HEK293 (cell line): ENCODE measurements around the gene ZER1.

Source experiments
- CTCF ChIP-seq: fragments of 450-650 bp; formaldehyde crosslinking; IDR thresholded peaks from 2 replicates; pipeline ENCODE4 v1.5.1; 2016; ENCODE audit warnings: missing biosample characterization, missing genetic modification characterization
- PBX3 ChIP-seq: sonication (generic); formaldehyde crosslinking; IDR thresholded peaks from 2 replicates; pipeline ENCODE4 v1.8.1; 2022; ENCODE audit warnings: mild to moderate bottlenecking, moderate library complexity, missing genetic modification reagents
- REST ChIP-seq: fragments of 450-650 bp; formaldehyde crosslinking; IDR thresholded peaks from 2 replicates; pipeline ENCODE4 v1.5.1; 2016; ENCODE audit warnings: missing biosample characterization, missing genetic modification characterization
- SETDB1 ChIP-seq: IDR thresholded peaks from one replicate; pipeline ENCODE4 v1.6.1; 2017; ENCODE audit warnings: mild to moderate bottlenecking, low read length, moderate library complexity, mixed read lengths; ENCODE audit not compliant: insufficient read length
- ZBTB17 ChIP-seq: fragments of 450-650 bp; formaldehyde crosslinking; IDR thresholded peaks from 2 replicates; pipeline ENCODE4 v1.5.1; 2016; ENCODE audit warnings: missing biosample characterization, missing genetic modification characterization
- ZBTB6 ChIP-seq: fragments of 450-650 bp; formaldehyde crosslinking; IDR thresholded peaks from 2 replicates; pipeline ENCODE4 v1.5.1; 2017; ENCODE audit warnings: missing biosample characterization, missing genetic modification characterization
- ZNF501 ChIP-seq: fragments of 450-650 bp; formaldehyde crosslinking; IDR thresholded peaks from 2 replicates; pipeline ENCODE4 v1.5.1; 2016; ENCODE audit warnings: missing biosample characterization, missing genetic modification characterization
- ZSCAN5A ChIP-seq: fragments of 450-650 bp; formaldehyde crosslinking; IDR thresholded peaks from 2 replicates; pipeline ENCODE4 v1.5.1; 2016; ENCODE audit warnings: missing biosample characterization, missing genetic modification characterization
- ZXDB ChIP-seq: fragments of 450-650 bp; formaldehyde crosslinking; IDR thresholded peaks from 2 replicates; pipeline ENCODE4 v1.5.1; 2016; ENCODE audit warnings: missing biosample characterization, missing genetic modification characterization

GRCh38 chr9:128696923-128697707 is 74.6 kb downstream of the ZER1 start:
- TF ChIP-seq SETDB1 (no peak), ZBTB17 (tag by site-specific recombination) (no peak), CTCF (tag by site-specific recombination) (no peak), REST (tag by site-specific recombination) (no peak), ZNF501 (tag by site-specific recombination) (no peak), ZXDB (tag by site-specific recombination) (no peak; the same call in 1 of the 2 replicates), ZSCAN5A (tag by site-specific recombination) (no peak), PBX3 (CRISPR knock-in tag) (no peak), ZBTB6 (tag by site-specific recombination) (no peak)
